Measurements from ENCODE around the gene PPFIA1. TPM values are rescaled to one million over a fixed set of nuclear protein-coding genes. Genes with fewer than 3 reads are reported as not detected.
A peak's percentile ranks its signal among the peaks of the same experiment; 100 is the strongest.

PPFIA1 gene
- total and polyA plus RNA-seq, 2 donors (not counting 1 experiment from before 2014, with no cell fraction given), result 38.8 to 39.8 TPM

GRCh38 chr11:70423523-70424505, 153.3 kb downstream of the PPFIA1 start:
- H3K36me3 ChIP-seq (ENCODE audit: control insufficient read depth, insufficient read depth, low read length), result peaks cover 52% of the 10 kb centered on the region
- H3K9ac ChIP-seq (ENCODE audit: insufficient read depth, low read length), result no peak overlapping the region
- no peaks in the 10 kb centered on the region for H3K4me1 ChIP-seq (ENCODE audit: control insufficient read depth, extremely low read depth, insufficient read depth, low read length)
- H3K27ac ChIP-seq (ENCODE audit: insufficient read depth, low read length), result no peak overlapping the region
- no peak overlapping the region for H2AFZ ChIP-seq (ENCODE audit: low read length)
- no peak overlapping the region for H3K4me3 ChIP-seq (replicated peaks in 1 of 4; ENCODE audit: control extremely low read depth in 1 of 4, insufficient read depth in 1 of 4, low read depth in 3 of 4, low read length in 4 of 4)
- peaks cover 7% of the 10 kb centered on the region for H3K79me2 ChIP-seq (ENCODE audit: control insufficient read depth, insufficient read depth, low read length)
- DNase-seq (ENCODE audit: low read depth in 2 of 2), result peak; percentile 86 to 92
- TF ChIP-seq EZH2 (IDR thresholded peaks at IDR 0.05; ENCODE audit: low read length, missing control alignments), result no peak
- TF ChIP-seq, protein P1, sequence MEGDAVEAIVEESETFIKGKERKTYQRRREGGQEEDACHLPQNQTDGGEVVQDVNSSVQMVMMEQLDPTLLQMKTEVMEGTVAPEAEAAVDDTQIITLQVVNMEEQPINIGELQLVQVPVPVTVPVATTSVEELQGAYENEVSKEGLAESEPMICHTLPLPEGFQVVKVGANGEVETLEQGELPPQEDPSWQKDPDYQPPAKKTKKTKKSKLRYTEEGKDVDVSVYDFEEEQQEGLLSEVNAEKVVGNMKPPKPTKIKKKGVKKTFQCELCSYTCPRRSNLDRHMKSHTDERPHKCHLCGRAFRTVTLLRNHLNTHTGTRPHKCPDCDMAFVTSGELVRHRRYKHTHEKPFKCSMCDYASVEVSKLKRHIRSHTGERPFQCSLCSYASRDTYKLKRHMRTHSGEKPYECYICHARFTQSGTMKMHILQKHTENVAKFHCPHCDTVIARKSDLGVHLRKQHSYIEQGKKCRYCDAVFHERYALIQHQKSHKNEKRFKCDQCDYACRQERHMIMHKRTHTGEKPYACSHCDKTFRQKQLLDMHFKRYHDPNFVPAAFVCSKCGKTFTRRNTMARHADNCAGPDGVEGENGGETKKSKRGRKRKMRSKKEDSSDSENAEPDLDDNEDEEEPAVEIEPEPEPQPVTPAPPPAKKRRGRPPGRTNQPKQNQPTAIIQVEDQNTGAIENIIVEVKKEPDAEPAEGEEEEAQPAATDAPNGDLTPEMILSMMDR (conservative IDR thresholded peaks at IDR 0.05 in 1 of 2, IDR thresholded peaks at IDR 0.05 in 1 of 2; ENCODE audit: low read depth in 1 of 2, low read length in 2 of 2), result no peak
- no peaks in the 10 kb centered on the region for H3K9me3 ChIP-seq (ENCODE audit: control insufficient read depth, insufficient read depth, low read depth, low read length)
- no peak overlapping the region for H3K4me2 ChIP-seq (ENCODE audit: extremely low read depth, insufficient read depth, low read length)
- no peaks in the 10 kb centered on the region for H3K27me3 ChIP-seq (ENCODE audit: control insufficient read depth, insufficient read depth, low read length)
- peaks cover 2% of the 10 kb centered on the region for H4K20me1 ChIP-seq (ENCODE audit: control insufficient read depth, extremely low read depth, insufficient read depth, low read length)

DNA sequence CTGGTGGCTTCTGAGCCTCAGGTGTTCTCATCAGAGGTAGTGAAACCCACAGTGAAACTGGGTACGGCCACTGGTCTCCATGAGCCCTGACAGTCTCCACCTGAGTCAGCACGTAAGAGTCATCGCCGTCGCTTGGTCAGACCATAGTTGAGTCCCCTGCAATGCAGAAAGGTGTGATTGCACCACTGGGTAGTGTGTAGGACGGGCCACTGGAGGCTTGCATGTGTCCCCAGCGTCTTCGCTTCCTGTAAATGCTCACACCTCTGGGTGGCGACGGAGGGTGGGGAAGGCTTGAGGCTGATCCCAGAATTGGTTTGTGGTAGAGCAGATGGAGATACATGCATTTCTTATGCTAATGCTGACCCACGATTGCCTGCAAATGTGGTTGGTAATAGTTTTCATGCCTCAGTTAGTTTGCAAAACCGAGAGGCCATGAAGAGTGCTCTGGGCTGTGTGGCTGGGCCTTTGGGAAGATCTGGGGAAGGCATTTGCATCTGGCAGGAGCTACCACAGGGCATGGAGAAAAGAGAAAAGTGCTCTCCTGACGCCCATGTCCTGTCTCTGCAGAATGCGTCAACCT, 154.4 kb downstream of the PPFIA1 start:
- Histone ChIP-seq H3K4me2 (ENCODE audit: extremely low read depth, insufficient read depth, low read length) (no peak overlapping the region), H3K4me1 (ENCODE audit: control insufficient read depth, extremely low read depth, insufficient read depth, low read length) (no peaks in the 10 kb centered on the region), H3K9me3 (ENCODE audit: control insufficient read depth, insufficient read depth, low read depth, low read length) (no peaks in the 10 kb centered on the region), H3K9ac (ENCODE audit: insufficient read depth, low read length) (no peak overlapping the region), H3K27ac (ENCODE audit: insufficient read depth, low read length) (no peak overlapping the region), H4K20me1 (ENCODE audit: control insufficient read depth, extremely low read depth, insufficient read depth, low read length) (peaks cover 2% of the 10 kb centered on the region), H2AFZ (ENCODE audit: low read length) (no peak overlapping the region), H3K4me3 (replicated peaks in 1 of 4; ENCODE audit: control extremely low read depth in 1 of 4, insufficient read depth in 1 of 4, low read depth in 3 of 4, low read length in 4 of 4) (no peak overlapping the region), H3K36me3 (ENCODE audit: control insufficient read depth, insufficient read depth, low read length) (peaks cover 57% of the 10 kb centered on the region), H3K27me3 (ENCODE audit: control insufficient read depth, insufficient read depth, low read length) (no peaks in the 10 kb centered on the region), H3K79me2 (ENCODE audit: control insufficient read depth, insufficient read depth, low read length) (peaks cover 7% of the 10 kb centered on the region)
- no peak for TF ChIP-seq EZH2 (IDR thresholded peaks at IDR 0.05; ENCODE audit: low read length, missing control alignments)
- TF ChIP-seq, protein P1 (conservative IDR thresholded peaks at IDR 0.05 in 1 of 2, IDR thresholded peaks at IDR 0.05 in 1 of 2; ENCODE audit: low read depth in 1 of 2, low read length in 2 of 2), result no peak
- no peak for DNase-seq (ENCODE audit: low read depth in 2 of 2)

- no peaks in the 10 kb centered on the region for H3K27me3 ChIP-seq (ENCODE audit: control insufficient read depth, insufficient read depth, low read length)
- H3K4me3 ChIP-seq (replicated peaks in 1 of 4; ENCODE audit: control extremely low read depth in 1 of 4, insufficient read depth in 1 of 4, low read depth in 3 of 4, low read length in 4 of 4), result no peak overlapping the region
- no peak overlapping the region for H3K27ac ChIP-seq (ENCODE audit: insufficient read depth, low read length)
- no peak overlapping the region for H3K9ac ChIP-seq (ENCODE audit: insufficient read depth, low read length)
- no peak overlapping the region for H2AFZ ChIP-seq (ENCODE audit: low read length)
- peaks cover 7% of the 10 kb centered on the region for H3K79me2 ChIP-seq (ENCODE audit: control insufficient read depth, insufficient read depth, low read length)
- DNase-seq (ENCODE audit: low read depth in 2 of 2), result no peak
- H3K4me2 ChIP-seq (ENCODE audit: extremely low read depth, insufficient read depth, low read length), result no peak overlapping the region
- peaks cover 2% of the 10 kb centered on the region for H4K20me1 ChIP-seq (ENCODE audit: control insufficient read depth, extremely low read depth, insufficient read depth, low read length)
- no peaks in the 10 kb centered on the region for H3K9me3 ChIP-seq (ENCODE audit: control insufficient read depth, insufficient read depth, low read depth, low read length)
- no peaks in the 10 kb centered on the region for H3K4me1 ChIP-seq (ENCODE audit: control insufficient read depth, extremely low read depth, insufficient read depth, low read length)
- TF ChIP-seq, protein P1 (conservative IDR thresholded peaks at IDR 0.05 in 1 of 2, IDR thresholded peaks at IDR 0.05 in 1 of 2; ENCODE audit: low read depth in 1 of 2, low read length in 2 of 2), result no peak
- no peak for TF ChIP-seq EZH2 (IDR thresholded peaks at IDR 0.05; ENCODE audit: low read length, missing control alignments)
- peaks cover 62% of the 10 kb centered on the region for H3K36me3 ChIP-seq (ENCODE audit: control insufficient read depth, insufficient read depth, low read length)
Measured at GRCh38 chr11:70427436-70427835, 156.9 kb downstream of the PPFIA1 start.
